Bone marrow (tissue), 2 donors: Measurements from ENCODE around the gene TMC5.
A peak's percentile ranks its signal among the peaks of the same experiment; 100 is the strongest.

Experiments used
- DNase-seq, 2 donors: peaks; one replicate each; lab custom pipeline; 2025; lab: John Stamatoyannopoulos, UW

TMC5 gene

GRCh38 chr16:19506965-19507364, 89.3 kb downstream of the TMC5 start:
- no peak for DNase-seq

DNA sequence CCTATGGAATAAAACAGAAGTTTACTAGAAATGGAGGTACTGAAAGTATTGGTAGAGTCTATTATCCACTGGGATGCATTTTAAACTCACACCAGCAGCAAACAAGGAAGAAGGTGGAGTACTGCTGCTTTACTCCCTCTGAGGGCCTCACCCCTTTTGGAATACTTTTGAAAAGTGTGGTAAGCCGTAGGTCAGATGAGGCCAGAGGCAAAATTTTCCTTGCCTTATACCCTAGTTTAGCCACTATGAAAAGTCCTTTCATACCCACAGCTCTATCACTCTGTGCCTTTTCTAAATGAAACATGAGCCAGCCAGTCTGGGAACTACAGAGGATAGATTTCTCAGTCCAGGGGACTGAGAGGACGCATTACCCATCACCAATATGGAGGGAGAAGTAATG, 90.2 kb downstream of the TMC5 start:
- no peak for DNase-seq

DNA sequence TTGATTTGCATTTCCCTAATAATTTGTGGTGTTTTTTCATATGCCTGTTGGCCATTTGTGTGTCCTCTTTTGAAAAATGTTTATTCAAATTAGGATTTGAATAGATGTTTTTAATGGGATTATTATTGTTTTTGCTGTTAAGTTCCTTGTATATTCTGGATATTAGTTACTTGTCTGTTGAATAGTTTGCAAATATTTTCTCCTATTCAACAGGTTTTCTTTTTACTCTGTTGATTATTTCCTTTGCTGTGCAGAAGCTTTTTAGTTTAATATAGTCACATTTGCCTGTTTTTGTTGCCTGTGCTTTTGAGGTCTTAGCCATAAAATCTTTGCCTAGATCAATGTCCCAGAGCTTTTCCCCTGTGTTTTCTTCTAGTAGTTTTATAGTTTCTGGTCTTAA, 94.6 kb downstream of the TMC5 start:
- no peak for DNase-seq

- peak in 1 of 2 donors; percentile 27 for DNase-seq
These were observed 95.8 kb downstream of the TMC5 start for GRCh38 chr16:19513377-19514053.

GRCh38 chr16:19515757-19516156, 98.1 kb downstream of the TMC5 start:
- DNase-seq = no peak

- no peak for DNase-seq
These were observed 99.9 kb downstream of the TMC5 start for GRCh38 chr16:19517424-19518089.

DNA sequence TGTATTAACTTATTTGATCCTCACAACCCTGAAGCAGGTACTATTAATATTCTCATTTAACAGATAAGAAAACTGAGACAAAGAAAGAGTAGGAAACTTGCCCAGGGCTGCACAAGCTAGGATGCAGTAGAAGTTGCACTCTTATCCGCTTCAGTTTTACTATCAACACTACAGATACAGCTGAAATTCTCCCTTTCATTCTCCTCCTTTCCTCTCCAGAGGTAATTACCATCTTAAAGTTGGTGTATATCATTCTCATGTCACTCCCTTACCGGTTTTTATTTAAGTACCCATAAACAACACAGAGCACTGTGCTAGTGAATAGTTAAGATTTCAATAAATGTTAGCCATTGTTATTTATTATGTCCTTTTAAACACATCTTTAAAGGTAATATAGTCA, 100.7 kb downstream of the TMC5 start:
- no peak for DNase-seq

DNA sequence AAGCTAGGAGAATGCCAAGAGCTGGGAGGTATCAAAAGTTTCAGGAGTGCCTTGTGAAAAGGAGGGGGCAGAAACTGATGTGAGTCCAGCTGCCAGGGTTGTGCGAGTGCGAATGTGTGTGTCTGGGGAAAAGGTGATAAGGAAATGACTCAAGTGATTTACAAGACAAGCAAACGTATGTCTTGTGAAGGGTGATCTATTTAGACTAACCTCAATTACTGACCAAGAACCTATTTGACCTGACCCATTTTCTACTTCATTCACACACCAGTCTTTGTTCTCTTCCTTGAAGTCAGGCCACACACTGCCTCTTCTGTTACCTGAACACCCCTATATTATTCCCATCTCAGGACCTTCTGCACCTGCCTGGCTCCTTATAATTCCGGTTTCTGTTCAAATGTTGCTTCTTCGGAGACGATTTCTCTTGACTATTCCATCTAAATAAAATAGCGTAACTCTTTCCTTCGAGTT, 103.2 kb downstream of the TMC5 start:
- no peak for DNase-seq

DNA sequence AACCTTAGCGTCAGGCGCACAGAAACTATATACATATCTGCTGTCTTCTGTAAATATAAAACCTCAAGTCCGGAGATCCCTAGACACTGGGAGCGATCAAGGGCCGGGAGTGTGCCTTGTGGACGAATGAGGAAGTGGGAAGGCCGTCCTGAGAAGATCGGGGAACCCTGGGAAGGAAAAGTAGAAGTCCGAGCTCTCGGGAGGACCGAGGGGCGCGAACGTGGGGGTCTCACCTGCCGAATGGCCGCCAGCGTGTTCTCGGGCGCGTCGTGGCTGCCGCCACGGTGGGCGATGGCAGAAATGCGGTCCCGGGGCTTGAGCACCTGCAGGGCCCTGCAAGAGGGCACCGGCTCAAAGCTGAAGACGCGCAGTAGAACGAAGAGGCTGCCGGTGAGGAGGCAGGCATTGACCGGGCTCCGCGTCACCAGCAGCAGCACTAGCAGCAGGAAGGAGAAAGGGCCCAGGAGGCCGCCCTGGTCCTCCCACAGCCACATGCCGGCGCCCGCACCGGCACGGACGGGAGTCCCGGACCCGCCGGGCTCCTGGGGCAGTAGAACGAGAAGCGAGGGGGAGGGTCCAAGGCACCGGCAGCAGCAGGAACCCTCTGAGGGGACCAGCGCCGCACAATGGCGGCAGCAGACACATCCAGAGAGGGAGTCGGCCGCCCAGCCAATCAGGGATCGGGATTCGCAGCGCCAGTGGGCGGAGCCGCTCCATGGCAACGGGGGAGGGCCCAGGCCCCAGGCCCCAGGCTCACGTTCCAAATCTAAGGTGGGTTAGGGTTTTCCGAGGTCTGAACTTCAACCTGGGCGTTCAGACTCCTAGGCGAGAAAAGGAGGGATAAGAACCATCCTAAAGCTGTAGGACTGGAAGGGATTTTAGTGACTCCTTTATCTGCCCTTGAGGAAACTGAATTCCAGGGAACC, 104.1 kb downstream of the TMC5 start, which contains the start of gene GDE1:
Gene GDE1 (minus strand): TSS at position 628 of the 926 bp plus-strand sequence. CDS start 134 bp downstream, at position 494.
- peak; percentile 79 to 81 for DNase-seq

- DNase-seq = no peak
These were observed 104.7 kb downstream of the TMC5 start for GRCh38 chr16:19522397-19522732.

- DNase-seq = no peak
These were observed 105.1 kb downstream of the TMC5 start for GRCh38 chr16:19522760-19523159.

DNA sequence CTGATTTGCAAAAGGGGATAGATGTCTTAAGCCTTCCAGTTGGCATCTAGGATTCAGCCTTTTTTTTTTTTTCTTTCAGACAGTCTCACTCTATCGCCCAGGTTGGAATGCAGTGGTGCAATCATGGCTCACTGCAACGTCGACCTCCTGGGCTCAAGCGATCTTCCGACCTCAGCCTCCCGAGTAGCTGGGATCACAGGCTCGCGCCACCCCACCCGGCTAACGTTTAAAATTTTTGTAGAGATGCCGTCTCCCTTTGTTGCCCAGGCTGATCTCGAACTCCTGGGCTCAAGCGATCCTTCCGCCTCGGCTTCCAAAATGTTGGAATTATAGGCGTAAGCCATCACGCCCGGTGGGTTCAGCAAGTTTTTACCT, 105.5 kb downstream of the TMC5 start:
- DNase-seq = no peak

DNA sequence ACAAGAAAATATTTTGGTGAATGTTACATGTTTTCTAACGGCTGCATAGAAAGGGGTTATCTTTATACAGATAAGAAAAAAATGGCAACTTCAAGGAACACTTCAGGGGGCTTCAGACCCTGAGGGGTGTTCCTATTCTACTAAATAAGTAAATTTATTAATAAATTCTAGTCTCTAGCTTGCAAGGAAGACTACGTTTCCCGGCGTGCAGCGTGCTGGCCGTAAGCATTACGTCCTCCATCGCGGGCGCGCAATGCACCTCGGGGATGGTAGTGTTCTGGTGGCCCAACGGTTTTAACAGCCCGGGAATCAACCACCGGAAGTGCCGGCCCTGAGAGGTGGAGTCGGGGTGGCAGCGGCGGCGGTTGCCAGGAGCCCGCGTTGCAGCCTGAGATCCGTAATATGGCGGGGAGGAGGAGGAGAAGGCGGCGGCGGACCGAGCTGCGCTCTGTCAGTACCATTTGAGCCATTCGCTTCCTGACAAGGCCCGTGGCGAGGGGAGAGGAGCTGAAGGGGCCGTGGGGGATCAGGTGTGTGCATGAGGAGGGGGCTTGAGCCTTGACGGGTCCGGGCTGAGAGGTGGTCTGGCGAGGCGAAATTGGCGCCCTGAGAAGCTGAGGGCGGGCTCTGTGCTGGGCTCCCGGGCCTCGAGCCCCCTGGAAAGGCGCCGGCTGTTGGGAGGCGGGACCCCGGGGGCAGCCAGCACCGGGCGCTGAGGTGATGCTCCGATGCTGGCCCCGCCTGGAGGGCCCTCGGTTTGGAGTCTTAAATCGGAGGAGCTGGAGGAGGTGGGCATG, 106.1 kb downstream of the TMC5 start, which contains the start of gene CCP110:
Gene CCP110 (plus strand): TSS at position 384 of the 797 bp plus-strand sequence. CDS start 3,940 bp downstream, outside the sequence.
- peak; percentile 69 to 94 for DNase-seq

DNA sequence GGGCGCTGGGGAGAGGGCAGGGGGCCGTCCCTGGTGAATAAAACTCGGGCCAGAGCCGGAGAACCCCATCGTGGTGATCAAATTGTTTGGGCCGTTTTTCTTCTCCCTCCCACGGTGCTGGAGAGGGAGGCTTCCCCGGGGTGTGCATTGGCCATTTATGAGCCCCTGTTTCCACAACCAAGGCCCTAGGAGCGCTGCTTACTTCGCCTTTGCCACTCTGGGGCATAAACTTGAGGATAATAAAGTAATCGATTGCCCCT, 106.6 kb downstream of the TMC5 start:
- peak in 1 of 2 donors; percentile 26 for DNase-seq

DNA sequence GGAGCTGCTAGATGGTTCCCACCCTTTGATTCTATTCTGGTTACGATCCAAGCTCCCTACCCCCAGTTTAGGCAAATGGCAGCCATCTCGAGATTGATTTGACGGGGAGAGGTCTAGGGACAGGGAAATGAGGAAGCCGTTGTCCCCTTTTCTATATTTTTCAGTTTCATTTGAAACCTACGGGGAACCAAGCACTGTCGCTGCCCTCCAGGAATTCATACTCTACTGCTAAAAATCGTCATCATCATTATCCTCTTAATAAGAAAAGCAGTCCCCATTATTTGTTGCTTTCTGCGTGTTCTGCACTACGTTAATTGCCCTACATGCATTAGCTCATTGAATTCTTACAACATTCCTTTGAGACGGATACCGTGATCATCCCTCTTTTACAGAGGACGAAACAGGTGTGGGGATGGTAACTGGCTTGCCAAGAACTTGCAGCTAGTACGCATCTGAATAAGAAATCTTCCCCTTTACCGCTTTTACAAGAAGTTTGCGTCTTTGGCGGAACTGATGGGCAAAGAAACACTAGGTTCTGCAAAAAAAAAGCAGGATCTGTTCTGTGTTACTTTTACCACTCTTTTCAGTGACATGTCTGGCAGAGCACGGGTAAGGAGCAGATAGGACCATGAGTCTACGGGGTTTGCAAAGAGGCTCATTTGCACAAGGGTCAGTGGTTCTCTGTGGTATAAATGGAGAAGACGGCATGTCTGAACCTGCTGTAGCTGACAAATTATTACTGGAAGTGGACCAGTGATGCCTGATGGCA, 107.1 kb downstream of the TMC5 start:
- peak in 1 of 2 donors; percentile 31 for DNase-seq

DNA sequence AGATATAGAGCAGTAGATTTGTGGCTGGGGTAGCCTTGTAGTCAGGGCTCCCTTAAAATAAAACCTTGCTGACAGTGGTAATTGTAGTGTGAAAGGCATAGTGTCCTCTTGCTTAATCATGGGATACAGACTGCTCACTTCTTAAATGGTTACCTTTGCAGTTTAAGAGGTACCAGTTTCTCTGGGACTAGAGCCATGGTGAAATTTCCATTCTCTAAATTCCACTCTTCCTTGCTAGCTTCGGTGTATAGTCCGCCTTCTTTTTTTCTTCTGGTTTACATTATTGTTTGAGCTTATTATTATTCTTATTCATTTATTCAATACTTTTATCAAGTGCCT, 107.7 kb downstream of the TMC5 start:
- DNase-seq = no peak

DNA sequence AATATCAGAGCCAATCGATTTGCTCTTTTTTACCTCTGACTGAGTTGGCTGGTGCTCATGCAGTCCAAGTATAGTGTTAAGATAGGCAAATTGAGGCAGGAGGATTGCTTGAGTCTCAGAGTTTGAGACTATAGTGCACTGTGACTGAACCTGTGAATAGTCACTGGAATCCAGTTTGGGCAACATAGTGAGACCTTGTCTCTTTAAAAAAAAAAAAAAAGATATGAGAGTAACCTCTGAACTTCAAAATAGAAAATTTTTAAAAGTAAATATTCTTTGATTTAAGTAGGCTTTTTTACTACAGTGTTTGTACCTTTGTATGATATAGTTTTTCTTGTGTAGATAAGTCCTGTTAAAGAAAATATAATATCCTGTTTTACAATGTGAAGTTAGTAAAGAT, 109.5 kb downstream of the TMC5 start:
- DNase-seq = no peak

DNA sequence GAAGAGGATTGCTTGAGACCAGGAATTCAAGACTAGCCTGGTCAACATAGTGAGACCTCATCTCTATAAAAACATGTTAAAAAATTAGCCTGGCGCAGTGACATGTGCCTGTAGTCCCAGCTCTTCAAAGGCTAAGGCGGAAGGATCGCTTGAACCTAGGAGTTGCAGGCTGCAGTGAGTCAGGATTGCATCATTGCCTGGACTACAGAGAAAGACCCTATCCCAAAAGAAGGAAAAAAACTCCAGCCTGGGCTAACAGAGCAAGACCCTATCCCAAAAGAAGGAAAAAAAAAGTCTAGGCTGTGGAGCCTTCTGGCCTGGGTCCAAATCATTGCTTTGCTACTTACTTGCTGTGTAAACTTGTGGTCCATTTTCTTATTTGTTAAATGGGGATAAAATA, 111.0 kb downstream of the TMC5 start:
- DNase-seq = no peak

GRCh38 chr16:19532601-19533000, 114.9 kb downstream of the TMC5 start:
- no peak for DNase-seq

DNA sequence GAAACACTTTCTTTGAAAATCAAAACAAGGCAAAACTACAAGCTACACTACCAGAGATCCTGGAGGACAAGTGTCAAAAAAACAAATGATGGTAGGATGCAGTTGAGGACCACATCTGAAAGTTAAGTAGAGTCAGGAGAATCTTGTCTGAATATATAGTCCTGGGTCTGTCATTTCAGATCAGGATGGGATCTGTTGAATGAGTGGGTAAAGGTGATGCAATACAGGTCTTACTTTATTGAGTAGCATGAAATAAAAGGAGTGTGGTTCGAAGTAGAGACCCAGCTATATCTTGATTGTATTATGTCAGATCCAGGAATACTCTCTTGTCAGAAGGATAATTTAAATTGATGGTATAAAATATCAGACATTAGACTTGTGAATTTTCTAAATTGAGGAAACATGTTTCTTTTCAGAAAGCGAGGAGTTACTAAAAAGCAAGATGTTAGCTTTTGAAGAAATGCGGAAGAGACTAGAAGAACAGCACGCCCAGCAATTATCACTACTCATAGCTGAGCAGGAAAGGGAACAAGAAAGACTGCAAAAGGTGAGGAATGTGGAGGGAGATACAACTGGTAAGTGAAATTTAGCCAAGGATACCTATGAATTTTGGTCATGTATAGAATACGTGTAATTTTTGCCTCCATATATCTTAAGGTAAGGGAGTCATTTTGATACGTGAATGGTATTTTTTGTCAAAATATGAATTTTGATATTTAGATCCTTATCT, 122.7 kb downstream of the TMC5 start:
- no peak for DNase-seq
